Activated CD8-positive, alpha-beta memory T cell treated with anti-CD3 and anti-CD28 coated beads for 4 hours (primary cell): ENCODE data around the gene TMEM45A.
"Not testable (repeated sequence)": the region's sequence is repeated elsewhere in the genome, so short reads cannot be mapped to it uniquely, and the experiment has no call there.

ENCODE experiments used
- DNase-seq, 2 donors: peaks; one replicate each; pipeline ENCODE4 v3.0.0-alpha.2; 2020; ENCODE audit warnings: low read depth in 2 of 2

The TMEM45A gene, protein sequence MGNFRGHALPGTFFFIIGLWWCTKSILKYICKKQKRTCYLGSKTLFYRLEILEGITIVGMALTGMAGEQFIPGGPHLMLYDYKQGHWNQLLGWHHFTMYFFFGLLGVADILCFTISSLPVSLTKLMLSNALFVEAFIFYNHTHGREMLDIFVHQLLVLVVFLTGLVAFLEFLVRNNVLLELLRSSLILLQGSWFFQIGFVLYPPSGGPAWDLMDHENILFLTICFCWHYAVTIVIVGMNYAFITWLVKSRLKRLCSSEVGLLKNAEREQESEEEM

DNA sequence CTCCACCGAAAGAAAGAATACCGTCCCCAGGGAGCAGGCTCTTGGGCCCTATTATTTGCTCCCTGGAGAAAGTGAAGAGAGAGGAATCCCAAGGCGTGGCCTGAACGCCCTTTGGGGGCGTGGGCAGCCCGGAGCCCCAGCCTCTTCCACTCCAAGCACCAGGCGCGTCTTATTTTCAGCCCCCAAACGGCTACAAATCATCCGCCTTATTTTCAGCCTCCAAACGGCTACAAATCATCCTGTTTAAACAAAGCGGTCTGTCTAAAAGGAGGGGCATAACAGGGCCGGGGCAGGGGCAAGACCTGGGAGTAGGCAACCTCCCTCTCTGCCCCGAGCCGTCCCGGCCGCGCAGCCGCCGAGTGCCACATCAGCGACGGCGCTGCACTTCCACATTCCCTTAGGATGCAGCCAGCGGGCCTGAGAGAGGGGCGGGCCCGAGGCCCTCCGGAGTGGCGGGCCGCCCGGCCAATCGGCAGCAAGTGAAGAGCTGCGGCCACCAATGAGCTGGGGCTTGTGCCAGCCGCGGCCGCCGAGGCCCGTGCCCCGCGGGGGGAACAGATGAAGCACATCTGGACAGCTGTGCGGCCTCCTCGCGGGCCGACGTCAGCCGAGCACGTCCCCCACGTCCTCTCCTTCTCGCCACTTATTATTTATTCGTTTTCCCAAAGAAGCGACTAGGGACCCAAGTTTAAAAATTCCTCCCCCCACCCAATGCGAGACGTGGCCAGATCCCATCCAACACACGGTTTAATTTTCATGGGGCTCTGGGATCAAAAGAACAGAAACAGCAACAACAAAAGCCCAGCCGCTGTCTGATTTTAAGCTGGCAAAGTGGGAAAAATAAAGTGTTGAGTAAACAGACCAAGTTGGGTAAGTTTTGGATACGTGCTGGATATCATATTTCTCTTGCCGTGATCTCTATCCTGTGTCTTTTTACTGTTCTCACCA lies at the start of gene TMEM45A:
Gene TMEM45A, plus strand, starts transcription at position 561 of the 948 bp plus-strand sequence. CDS start 62,593 bp downstream, outside the sequence.
- DNase-seq, result peak; percentile 42 to 51

- DNase-seq, result no peak
Measured at GRCh38 chr3:100443690-100444089, 48.7 kb upstream of the TMEM45A start.

DNA sequence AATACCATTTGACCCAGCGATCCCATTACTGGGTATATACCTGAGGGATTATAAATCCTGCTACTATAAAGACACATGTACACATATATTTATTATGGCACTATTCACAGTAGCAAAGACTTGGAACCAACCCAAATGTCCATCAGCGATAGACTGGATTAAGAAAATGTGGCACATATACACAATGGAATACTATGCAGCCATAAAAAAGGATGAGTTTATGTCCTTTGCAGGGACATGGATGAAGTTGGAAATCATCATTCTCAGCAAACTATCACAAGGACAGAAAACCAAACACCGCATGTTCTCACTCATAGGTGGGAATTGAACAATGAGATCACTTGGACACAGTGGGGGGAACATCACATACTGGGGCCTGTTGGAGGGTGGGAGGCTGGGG lies 45.4 kb upstream of the TMEM45A start:
- DNase-seq, result not testable (repeated sequence)

DNA sequence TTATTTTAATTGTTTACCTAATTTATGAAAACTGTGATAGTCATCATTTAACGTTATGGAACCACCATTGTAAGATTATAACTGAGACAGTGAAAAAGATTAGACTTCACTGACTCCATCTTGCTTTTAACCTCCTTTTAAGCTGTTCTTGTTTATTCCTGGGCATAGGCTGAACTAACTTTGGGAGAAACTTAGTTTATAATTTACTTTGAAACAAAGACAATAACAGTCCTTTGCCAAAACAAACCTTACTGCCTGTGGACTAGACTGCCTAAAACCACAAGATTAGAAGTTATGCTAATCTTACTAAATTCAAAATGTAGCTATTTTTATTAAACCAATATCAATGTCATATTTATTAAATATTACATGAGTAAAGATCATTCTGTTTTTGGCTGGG lies 44.3 kb upstream of the TMEM45A start:
- DNase-seq, result no peak

DNA sequence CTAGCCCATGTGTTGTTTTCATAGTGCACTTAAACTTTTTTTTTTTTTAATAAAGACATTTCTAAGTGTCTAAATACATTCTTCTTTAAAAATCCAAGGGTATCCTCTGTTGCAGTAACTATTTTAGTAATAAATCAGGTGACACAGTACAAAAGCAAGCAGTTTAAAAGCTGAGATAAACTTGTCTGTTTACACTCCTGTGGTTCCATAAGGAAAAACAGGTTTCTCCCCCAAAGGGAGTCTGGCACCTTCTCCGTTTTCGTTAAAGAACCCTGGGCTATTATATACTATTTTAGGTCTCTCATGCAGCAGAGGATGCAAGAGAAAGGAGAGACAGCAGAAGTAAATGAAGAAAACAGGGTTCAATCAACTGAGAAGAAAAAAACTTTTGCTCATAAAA lies 43.2 kb upstream of the TMEM45A start:
- no peak for DNase-seq

DNA sequence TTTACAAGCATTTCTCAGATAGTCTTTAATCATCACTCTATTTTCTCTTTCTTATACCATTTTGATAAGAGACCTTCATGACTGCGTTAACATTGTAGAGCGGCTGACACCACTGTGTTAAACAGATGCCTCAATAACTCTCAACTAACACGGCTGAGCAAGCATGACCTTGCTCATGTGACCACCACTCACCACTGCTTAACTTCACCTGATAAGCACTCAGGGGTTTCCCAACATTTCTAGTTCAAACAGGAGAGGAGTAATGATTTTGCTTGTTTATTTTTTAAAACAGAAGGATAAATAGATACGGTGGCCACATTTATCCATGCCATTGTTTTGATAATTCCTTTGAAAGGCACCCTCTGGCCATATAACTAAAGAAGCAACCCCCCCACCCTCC lies 37.7 kb upstream of the TMEM45A start:
- no peak for DNase-seq

GRCh38 chr3:100455841-100456550 lies 36.4 kb upstream of the TMEM45A start:
- no peak for DNase-seq

DNA sequence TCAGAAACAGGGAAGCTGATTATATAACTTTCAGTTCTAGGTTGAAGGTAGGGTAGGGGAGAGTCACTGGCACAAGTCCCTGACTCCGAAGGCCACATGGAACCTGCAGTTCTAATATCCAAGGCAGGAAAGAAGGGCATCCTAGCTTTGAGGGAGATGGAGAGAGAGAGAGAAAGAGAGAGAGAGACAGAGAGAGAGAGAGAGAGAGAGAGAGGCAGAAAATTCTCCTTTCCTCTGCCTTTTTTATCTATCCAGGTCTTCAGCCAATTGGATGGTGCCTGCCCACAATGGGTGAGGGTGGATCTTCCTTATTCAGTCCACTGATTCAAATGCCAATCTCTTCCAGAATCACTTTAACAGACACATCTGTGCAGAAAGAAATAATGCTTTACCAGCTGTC lies 35.7 kb upstream of the TMEM45A start:
- no peak for DNase-seq

GRCh38 chr3:100457811-100458210 lies 34.6 kb upstream of the TMEM45A start:
- no peak for DNase-seq

GRCh38 chr3:100458814-100459213 lies 33.6 kb upstream of the TMEM45A start:
- no peak for DNase-seq

GRCh38 chr3:100463002-100463401 lies 29.4 kb upstream of the TMEM45A start:
- no peak for DNase-seq

- DNase-seq, result no peak
Measured at GRCh38 chr3:100463646-100464155, 28.7 kb upstream of the TMEM45A start.

- DNase-seq, result no peak
Measured at GRCh38 chr3:100465892-100466777, 26.3 kb upstream of the TMEM45A start.

DNA sequence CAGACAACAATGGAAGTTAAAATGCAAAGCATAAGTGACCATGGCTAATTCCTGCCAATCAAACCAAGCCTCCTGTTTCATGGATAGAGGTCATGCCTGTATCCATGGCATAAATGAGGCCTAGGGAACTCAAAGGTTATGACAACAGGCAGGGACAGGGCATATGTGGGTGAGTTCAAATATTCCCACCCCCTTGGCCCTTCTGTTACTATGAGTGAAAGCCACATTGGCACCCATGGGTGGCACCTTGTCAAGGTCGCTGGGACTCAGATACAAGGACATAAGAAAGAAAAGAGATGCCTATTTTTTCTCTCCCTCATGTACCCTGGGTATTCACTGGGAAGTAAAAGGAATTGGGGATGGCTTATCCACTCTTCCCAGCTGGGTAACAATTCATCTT lies 25.3 kb upstream of the TMEM45A start:
- no peak for DNase-seq

DNA sequence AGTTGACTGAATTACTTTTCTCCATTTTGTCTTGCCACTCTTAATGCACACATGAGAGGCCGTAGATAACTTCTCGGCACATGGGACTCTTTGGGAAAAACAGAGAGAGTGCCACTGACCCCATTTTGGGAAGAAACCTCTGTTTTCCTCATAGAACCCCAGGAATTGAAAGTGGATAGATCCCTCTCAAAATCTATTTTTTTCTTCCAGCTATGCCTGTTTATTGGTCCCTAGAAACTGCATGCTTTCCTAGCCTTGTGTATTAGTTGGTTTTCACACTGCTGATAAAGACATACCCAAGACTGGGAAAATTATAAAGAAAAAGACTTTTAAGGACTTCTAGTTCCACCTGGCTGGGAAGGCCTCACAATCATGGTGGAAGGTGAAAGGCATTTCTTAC lies 23.7 kb upstream of the TMEM45A start:
- no peak for DNase-seq

DNA sequence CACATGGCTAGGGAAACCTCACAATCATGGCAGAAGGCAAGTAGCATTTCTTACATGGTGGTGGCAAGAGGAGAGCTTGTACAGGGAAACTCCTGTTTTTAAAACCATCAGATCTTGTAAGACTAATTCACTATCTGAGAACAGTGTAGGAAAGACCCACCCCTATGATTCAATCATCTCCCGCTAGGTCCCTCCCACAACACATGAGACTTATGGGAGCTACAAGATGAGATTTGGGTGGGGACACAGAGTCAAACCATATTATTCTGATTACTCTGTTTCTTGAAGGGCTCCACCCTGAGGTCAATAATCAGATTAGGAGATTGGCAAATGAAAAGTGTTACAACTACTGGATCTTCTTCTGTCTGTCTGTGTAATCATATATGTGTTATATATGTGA lies 21.5 kb upstream of the TMEM45A start:
- no peak for DNase-seq

DNA sequence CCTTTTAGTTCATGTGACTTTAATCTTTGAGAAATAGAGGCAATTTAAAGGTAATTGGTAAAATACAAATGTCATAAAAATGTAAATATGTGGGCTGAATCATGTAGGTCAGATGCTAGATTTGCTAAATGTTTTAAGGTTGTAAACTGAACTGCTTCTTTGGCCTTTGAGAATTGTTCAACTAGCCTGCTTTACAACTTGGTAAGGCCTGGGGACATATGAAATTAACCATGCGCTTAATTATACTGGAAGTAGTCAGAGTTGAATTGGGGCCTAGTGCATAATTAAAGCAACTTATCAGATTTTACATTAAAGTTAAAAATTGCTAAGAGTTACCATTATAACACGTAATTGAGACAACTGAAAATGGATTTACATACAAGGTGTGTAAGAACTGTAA lies 21.0 kb upstream of the TMEM45A start:
- no peak for DNase-seq

- DNase-seq, result not testable (repeated sequence)
Measured at GRCh38 chr3:100477851-100478360, 14.5 kb upstream of the TMEM45A start.

- DNase-seq, result not testable (repeated sequence)
Measured at GRCh38 chr3:100478521-100478920, 13.9 kb upstream of the TMEM45A start.

DNA sequence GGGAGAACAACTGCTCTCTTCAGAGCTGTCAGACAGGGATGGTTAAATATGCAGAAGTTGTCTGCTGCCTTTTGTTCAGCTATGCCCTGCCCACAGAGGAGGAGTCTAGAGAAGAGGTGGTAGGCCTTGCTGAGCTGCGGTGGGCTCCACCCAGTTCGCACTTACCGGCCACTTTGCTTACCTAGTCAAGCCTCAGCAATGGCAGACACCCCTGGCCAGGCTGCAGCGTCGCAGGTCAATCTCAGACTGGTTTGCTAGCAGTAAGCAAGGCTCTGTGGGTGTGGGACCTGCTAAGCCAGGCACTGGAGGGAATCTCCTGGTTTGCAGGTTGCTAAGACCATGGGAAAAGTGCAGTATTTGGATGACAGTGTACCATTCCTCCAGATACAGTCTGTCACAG lies 12.3 kb upstream of the TMEM45A start:
- DNase-seq, result no peak

- DNase-seq, result no peak
Measured at GRCh38 chr3:100482176-100482575, 10.2 kb upstream of the TMEM45A start.
